GM23338 (cell line): ENCODE data around the gene MECP2. TPM values are rescaled to one million over a fixed set of nuclear protein-coding genes. Genes with fewer than 3 reads are reported as not detected.

Experiments
- ATAC-seq: fragments of 200-7000 bp; cut with Tn5 transposase; 3 replicates; pipeline ENCODE4 v1.9.1; 2020
- DNase-seq: peaks from one replicate; pipeline ENCODE4 v3.0.0-alpha.2; 2015; ENCODE audit warnings: low spot score
- H2AFZ ChIP-seq: fragments of 200-600 bp; sonication (generic); 2 replicates; pipeline ENCODE4 v1.8.0; 2016; ENCODE audit warnings: antibody characterized with exemption, mild to moderate bottlenecking, moderate library complexity
- H3F3A ChIP-seq: fragments of 200-600 bp; sonication (generic); replicated peaks from 2 replicates; pipeline ENCODE4 v1.8.0; 2017; ENCODE audit warnings: antibody characterized with exemption, mixed run types, low read depth
- H3K27ac ChIP-seq: fragments of 200-600 bp; sonication (generic); 2 replicates; pipeline ENCODE4 v1.6.1; 2016; ENCODE audit warnings: low read depth
- H3K27me3 ChIP-seq: fragments of 200-600 bp; sonication (generic); 2 replicates; pipeline ENCODE4 v1.8.0; 2016; ENCODE audit warnings: mild to moderate bottlenecking, mixed run types, moderate library complexity; ENCODE audit not compliant: insufficient read depth
- H3K36me3 ChIP-seq: fragments of 200-600 bp; sonication (generic); 2 replicates; pipeline ENCODE4 v1.8.0; 2016; ENCODE audit warnings: mild to moderate bottlenecking; ENCODE audit not compliant: insufficient read depth
- H3K4me1 ChIP-seq: fragments of 200-600 bp; sonication (generic); 2 replicates; pipeline ENCODE4 v1.8.0; 2016; ENCODE audit warnings: mild to moderate bottlenecking, moderate library complexity; ENCODE audit not compliant: insufficient read depth
- H3K4me2 ChIP-seq: fragments of 200-600 bp; sonication (generic); 2 replicates; pipeline ENCODE4 v1.7.1; 2017; ENCODE audit warnings: mixed run types
- H3K4me3 ChIP-seq: fragments of 200-600 bp; sonication (generic); 2 replicates; pipeline ENCODE4 v1.6.1; 2016; ENCODE audit warnings: mixed run types
- H3K79me2 ChIP-seq: fragments of 200-600 bp; sonication (generic); replicated peaks from 2 replicates; pipeline ENCODE4 v1.8.0; 2017; ENCODE audit warnings: mild to moderate bottlenecking; ENCODE audit not compliant: insufficient read depth
- H3K9me2 ChIP-seq: fragments of 200-600 bp; sonication (generic); 2 replicates; pipeline ENCODE4 v1.8.0; 2017; ENCODE audit not compliant: insufficient read depth
- H4K20me1 ChIP-seq: fragments of 200-600 bp; sonication (generic); replicated peaks from 2 replicates; pipeline ENCODE4 v1.8.0; 2017; ENCODE audit warnings: mild to moderate bottlenecking; ENCODE audit not compliant: insufficient read depth
- H3K27ac Mint-ChIP-seq: 2 replicates; pipeline ENCODE4 v1.8.0; 2020; ENCODE audit warnings: inconsistent platforms, mild to moderate bottlenecking, moderate library complexity, mixed read lengths
- H3K27me3 Mint-ChIP-seq: 3 replicates; pipeline ENCODE4 v1.8.0; 2022; ENCODE audit warnings: low read depth, mild to moderate bottlenecking, moderate library complexity, mixed read lengths, inconsistent platforms; ENCODE audit not compliant: insufficient read depth, poor library complexity
- H3K36me3 Mint-ChIP-seq: 3 replicates; pipeline ENCODE4 v1.8.0; 2021; ENCODE audit warnings: low read depth, mild to moderate bottlenecking, inconsistent platforms, moderate library complexity, mixed read lengths
- H3K4me1 Mint-ChIP-seq: 3 replicates; pipeline ENCODE4 v1.8.0; 2020; ENCODE audit warnings: mild to moderate bottlenecking, inconsistent platforms, mixed read lengths
- H3K4me3 Mint-ChIP-seq: 3 replicates; pipeline ENCODE4 v1.8.0; 2021; ENCODE audit warnings: moderate library complexity, mild to moderate bottlenecking, inconsistent platforms, mixed read lengths
- H3K9me3 Mint-ChIP-seq: 3 replicates; pipeline ENCODE4 v1.8.0; 2020; ENCODE audit warnings: moderate library complexity, mild to moderate bottlenecking, inconsistent platforms, mixed read lengths
- CREB1 ChIP-seq: fragments of 250-450 bp; sonication (Bioruptor Pico); IDR thresholded peaks from 2 replicates; pipeline ENCODE4 v1.5.0; 2020; ENCODE audit warnings: low read depth, mild to moderate bottlenecking, moderate library complexity
- CTCF ChIP-seq, 2 experiments: fragments of 200-600 bp in 1 of 2; sonication (generic) in 1 of 2; conservative IDR thresholded peaks; 2 replicates each; pipeline versions ENCODE4 v1.5.1 to v1.6.1; 2016 to 2017; ENCODE audit warnings: antibody characterized with exemption in 2 of 2, low read depth in 2 of 2, mild to moderate bottlenecking in 2 of 2, moderate library complexity in 1 of 2
- ETS1 ChIP-seq: IDR thresholded peaks from 2 replicates; pipeline ENCODE4 v1.6.1; 2016; ENCODE audit warnings: antibody characterized with exemption
- EZH2 ChIP-seq: fragments of 200-600 bp; sonication (generic); IDR thresholded peaks from one replicate; pipeline ENCODE4 v1.8.0; 2017; ENCODE audit warnings: antibody characterized with exemption, mild to moderate bottlenecking, low read depth; ENCODE audit not compliant: unreplicated experiment
- EZH2phosphoT487 ChIP-seq: fragments of 200-600 bp; sonication (generic); IDR thresholded peaks from one replicate; pipeline ENCODE4 v1.8.1; 2018; ENCODE audit warnings: antibody characterized with exemption; ENCODE audit not compliant: unreplicated experiment
- JUNB ChIP-seq: IDR thresholded peaks from one replicate; pipeline ENCODE4 v1.6.1; 2016; ENCODE audit warnings: antibody characterized with exemption; ENCODE audit not compliant: unreplicated experiment
- NANOG ChIP-seq: IDR thresholded peaks from 2 replicates; pipeline ENCODE4 v1.6.1; 2016; ENCODE audit warnings: antibody characterized with exemption, borderline replicate concordance
- POLR2AphosphoS5 ChIP-seq: IDR thresholded peaks from 2 replicates; pipeline ENCODE4 v1.6.1; 2016; ENCODE audit warnings: antibody characterized with exemption, low read depth
- REST ChIP-seq: IDR thresholded peaks from one replicate; pipeline ENCODE4 v1.6.1; 2018; ENCODE audit warnings: antibody characterized with exemption; ENCODE audit not compliant: unreplicated experiment
- STAT1 ChIP-seq: IDR thresholded peaks from one replicate; pipeline ENCODE4 v1.6.1; 2016; ENCODE audit warnings: antibody characterized with exemption; ENCODE audit not compliant: unreplicated experiment
- ZNF114 ChIP-seq: fragments of 250-450 bp; sonication (Bioruptor Pico); IDR thresholded peaks from 2 replicates; pipeline ENCODE4 v1.5.0; 2020; ENCODE audit warnings: mild to moderate bottlenecking, moderate library complexity
- ZNF331 ChIP-seq: fragments of 250-450 bp; sonication (Bioruptor Pico); IDR thresholded peaks from 2 replicates; pipeline ENCODE4 v1.5.0; 2020; ENCODE audit warnings: low read depth, mild to moderate bottlenecking, moderate library complexity
- ZNF462 ChIP-seq: fragments of 250-450 bp; sonication (Bioruptor Pico); IDR thresholded peaks from 2 replicates; pipeline ENCODE4 v1.5.0; 2020; ENCODE audit warnings: mild to moderate bottlenecking, moderate library complexity
- polyA plus RNA-seq: library from polyadenylated mRNA; unstranded; fragments of >200 nt; fragmentation: Nextera tagmentation; extraction: Ambion mirVana; gene quantifications from 2 replicates; pipeline ENCODE4 v1.2.1, GENCODE V29; 2016
- total RNA-seq: library from RNA; depleted of rRNA; stranded (reverse); fragments of >200 nt; shearing (Covaris generic); gene quantifications from 2 replicates; pipeline ENCODE4 v1.2.3, GENCODE V29; 2014

MECP2 gene
- total and polyA plus RNA-seq, 2 experiments from 2014 or later = 27.7 to 32.7 TPM

GRCh38 chrX:154117566-154117965, 20.0 kb upstream of the MECP2 start:
- Histone ChIP-seq H3K4me2 (no peak overlapping the region), H3K4me1 (no peaks in the 10 kb centered on the region), H3K4me3 (no peak overlapping the region), H2AFZ (no peak overlapping the region), H4K20me1 (no peaks in the 10 kb centered on the region), H3K27ac (no peak overlapping the region), H3K9me2 (no peaks in the 10 kb centered on the region), H3K27me3 (no peaks in the 10 kb centered on the region), H3K79me2 (no peaks in the 10 kb centered on the region), H3F3A (no peaks in the 10 kb centered on the region), H3K36me3 (no peaks in the 10 kb centered on the region)
- ATAC-seq (no peak), DNase-seq (no peak)
- Mint-ChIP-seq H3K9me3 (no peaks in the 10 kb centered on the region; the same call in 2 of the 3 replicates), H3K4me3 (no peak overlapping the region), H3K27ac (no peak overlapping the region), H3K4me1 (peaks cover 4% of the 10 kb centered on the region; the same call in 2 of the 3 replicates), H3K36me3 (no peaks in the 10 kb centered on the region), H3K27me3 (peaks cover 1% of the 10 kb centered on the region)
- TF ChIP-seq NANOG (no peak), ZNF114 (CRISPR knock-in tag) (no peak), EZH2 (no peak), ZNF462 (CRISPR knock-in tag) (no peak), ZNF331 (no peak), JUNB (no peak), CTCF (conservative IDR thresholded peaks at IDR 0.05; ENCODE audit: low read depth in 2 of 2) (no peak), ETS1 (no peak), CREB1 (CRISPR knock-in tag) (no peak), STAT1 (no peak), EZH2phosphoT487 (no peak), POLR2AphosphoS5 (no peak), REST (no peak)
